Heart left ventricle (tissue), 13 donors: ENCODE data around the gene HBG2.

Experiments used
- CTCF ChIP-seq, 12 donors: fragments of 200-600 bp; sonication (generic) in 4 of 12; IDR thresholded peaks; one replicate each; pipeline versions ENCODE4 v1.5.0 to v1.8.0; 2018 to 2022; ENCODE audit warnings: antibody characterized with exemption in 12 of 12, mild to moderate bottlenecking in 5 of 12
- POLR2A ChIP-seq, 2 donors: fragments of 450-650 bp; IDR thresholded peaks; one replicate each; pipeline ENCODE4 v1.6.1; 2017; ENCODE audit warnings: antibody characterized with exemption in 2 of 2, mild to moderate bottlenecking in 2 of 2, moderate library complexity in 2 of 2
- donor health status: ischemic (EF 13 %, LVEDD 7.1; RV severe dilation, severe dysfunction).
- donor health status: DM: no; HTN: yes; CAD: no.
- donor health status: DM: no; HTN: no; CAD: no.
- donor health status: ischemic (EF 25% LVEDD 6.9; RV normal size, moderate dysfunction).
- donor health status: ischemic (EF 25% LVEDD 5.7; RV mildly dilated, moderate dysfunction).
- donor health status: ischemic (EF 35%, LVEDD 5.7; RV mildly dilated, moderate dysfunction).
- donor health status: nonischemic (EF 11% LVEDD 7.7; RV severe dilation, severe dysfunction).
- donor health status: DM: yes; HTN: yes; CAD: no.
- donor health status: PGD.
- donor health status: ischemic (EF 29% LVEDD 5.4; RV normal size, mild dysfunction).
- donor health status: nonischemic (EF 23%, LVEDD 6.1; RV moderate dilation, normal function).

GRCh38 chr11:5232176-5232575 is 22.4 kb downstream of the HBG2 start:
- TF ChIP-seq CTCF (IDR thresholded peaks at IDR 0.05), result no peak
- no peak for TF ChIP-seq POLR2A (IDR thresholded peaks at IDR 0.05)
